GM10266 (cell line): ENCODE measurements around the gene CD44.

Experiments
- DNase-seq: peaks from one replicate; pipeline ENCODE4 v3.0.0; 2012; ENCODE audit errors: extremely low spot score
- CTCF ChIP-seq: IDR thresholded peaks from 2 replicates; pipeline ENCODE4 v1.5.1; 2012; ENCODE audit warnings: mild to moderate bottlenecking, low read depth; ENCODE audit not compliant: control insufficient read depth, insufficient read depth; ENCODE audit errors: missing control alignments

CD44 gene

GRCh38 chr11:35214226-35214770 is 75.3 kb downstream of the CD44 start:
- DNase-seq: no peak
- no peak for TF ChIP-seq CTCF

- no peak for TF ChIP-seq CTCF
- no peak for DNase-seq
These were observed 75.8 kb downstream of the CD44 start for GRCh38 chr11:35214792-35215193.

DNA sequence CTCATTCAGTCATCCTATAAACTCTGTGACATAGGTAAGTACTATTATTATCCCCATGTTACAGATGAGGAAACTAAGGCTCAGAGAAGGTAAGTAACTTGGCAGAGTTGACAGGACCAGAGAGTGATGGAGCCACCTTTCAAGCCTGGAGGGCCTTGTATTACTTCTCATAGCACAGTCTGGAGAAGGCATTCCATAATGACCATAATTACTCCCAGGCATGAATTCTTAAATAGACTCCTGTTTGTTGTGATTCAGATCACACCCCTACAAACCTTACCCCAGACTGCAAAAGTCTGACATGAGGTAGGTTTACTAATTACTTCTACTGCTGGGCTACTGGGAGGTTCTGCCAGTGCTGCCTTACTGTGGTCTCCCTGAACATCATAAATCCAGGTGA is 77.0 kb downstream of the CD44 start:
- TF ChIP-seq CTCF: no peak
- no peak for DNase-seq

DNA sequence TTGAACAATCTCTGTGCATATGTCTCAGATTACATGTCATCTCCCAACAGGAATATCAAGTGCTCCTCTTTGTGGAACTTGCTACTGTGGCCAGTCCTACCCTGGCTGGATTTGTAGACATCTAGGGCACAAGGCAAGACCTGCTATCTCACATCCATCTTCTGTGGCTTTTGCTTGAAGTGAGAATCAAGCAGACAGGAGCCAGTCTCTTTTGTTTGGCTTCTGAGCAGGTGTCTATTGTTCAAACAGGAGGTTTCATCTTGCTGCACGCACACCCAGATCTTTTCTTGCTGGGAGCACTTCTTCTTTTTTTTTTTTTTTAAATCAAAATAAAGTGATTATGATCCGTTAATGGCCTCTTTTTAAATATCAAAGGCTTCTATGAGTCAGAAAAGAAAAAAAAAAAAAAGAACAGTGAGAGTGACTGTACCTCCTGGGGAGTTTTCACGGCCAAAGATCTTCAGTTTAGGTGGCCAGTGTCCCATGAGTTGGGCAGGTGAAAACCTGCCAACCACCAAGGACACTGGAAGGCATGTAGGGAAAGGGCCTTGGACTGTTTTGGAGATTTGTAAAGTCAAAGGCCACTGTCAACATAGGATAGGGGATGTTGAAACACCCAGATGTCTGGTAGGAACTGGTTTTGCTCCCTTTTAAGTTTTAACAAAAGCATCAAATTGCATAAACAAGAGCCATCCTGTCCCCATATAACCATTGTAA is 78.1 kb downstream of the CD44 start:
- DNase-seq: no peak
- no peak for TF ChIP-seq CTCF

DNA sequence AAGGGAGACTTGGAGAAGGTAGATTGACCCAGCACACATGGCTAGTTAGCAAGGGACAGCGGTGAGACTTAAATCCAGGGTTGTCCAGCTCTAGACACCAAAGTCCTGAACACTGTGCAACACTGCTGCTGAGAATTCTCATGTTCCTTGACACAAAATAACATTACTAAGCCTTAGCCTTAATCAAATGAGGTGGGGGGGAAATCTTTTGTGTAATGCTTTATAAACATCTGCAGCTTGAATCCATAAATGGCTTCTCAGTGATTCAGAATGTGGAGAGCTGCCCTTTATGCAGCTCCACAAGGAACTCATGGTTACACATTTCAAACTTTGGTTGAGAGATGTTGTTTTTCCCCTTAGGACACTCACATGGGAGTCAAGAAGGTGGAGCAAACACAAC is 80.0 kb downstream of the CD44 start:
- no peak for DNase-seq

DNA sequence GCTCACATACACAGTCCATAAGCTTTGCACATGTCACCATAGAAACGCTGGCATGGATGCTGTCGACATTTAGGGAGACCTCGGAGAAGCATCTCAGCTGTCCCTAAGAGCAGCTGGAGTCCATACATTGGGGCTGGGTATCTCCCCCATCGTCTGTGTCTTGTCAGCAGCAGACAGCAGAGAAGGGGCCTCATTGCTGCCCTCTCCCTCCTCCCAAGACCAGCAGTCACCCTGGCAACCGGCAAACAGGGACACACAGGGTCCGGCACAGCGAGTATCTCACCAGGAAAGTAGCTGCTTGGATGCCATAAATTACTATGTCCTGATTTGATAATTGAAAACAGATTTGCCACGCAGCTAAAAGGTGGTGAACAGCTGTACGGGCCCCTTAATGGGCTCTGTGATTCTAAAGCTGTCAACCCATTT is 84.4 kb downstream of the CD44 start:
- TF ChIP-seq CTCF: no peak
- no peak for DNase-seq

More for the DNA sequence above, 80.0 kb downstream of the CD44 start:
- TF ChIP-seq CTCF: no peak

DNA sequence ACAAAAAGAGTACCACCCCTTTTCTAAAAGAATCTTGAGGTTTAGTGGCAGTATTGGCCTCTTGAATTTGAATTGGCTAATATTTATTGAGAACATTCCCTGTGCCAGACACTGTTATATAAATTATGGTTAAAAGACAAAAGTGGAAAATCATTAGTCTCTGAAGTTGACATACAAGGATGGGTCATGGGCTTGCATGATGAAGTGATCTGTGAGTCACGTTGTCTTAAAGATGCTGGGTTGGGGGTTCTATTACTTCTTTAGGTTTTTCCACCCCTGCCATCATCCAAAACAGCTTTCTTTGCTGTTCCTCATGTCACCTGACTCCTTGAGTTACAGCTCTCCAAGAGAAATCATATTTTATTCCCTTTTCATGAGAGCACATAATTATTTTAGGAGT is 85.0 kb downstream of the CD44 start:
- DNase-seq: no peak
- TF ChIP-seq CTCF: no peak
